Calu3 (cell line): ENCODE measurements around the gene TDRD3. TPM values are rescaled to one million over a fixed set of nuclear protein-coding genes. Genes with fewer than 3 reads are reported as not detected.

Source experiments
- BruUV-seq: library from RNA; stranded (reverse); fragments of 400-500 nt; replicated peaks from 2 replicates; lab custom pipeline; 2021; lab: Mats Ljungman, UMichigan
- CTCF ChIA-PET: fragments of 300-600 bp; sonication (Branson Sonifier 250); formaldehyde crosslinking; loops from one replicate; lab custom pipeline; 2022; ENCODE audit warnings: antibody characterized with exemption; lab: Charles Lee
- DNase-seq: peaks from one replicate; pipeline ENCODE4 v3.0.0; 2022
- H3K27ac Mint-ChIP-seq: one replicate; pipeline ENCODE4 v1.8.0; 2022; ENCODE audit warnings: mixed read lengths; ENCODE audit not compliant: unreplicated experiment
- H3K27me3 Mint-ChIP-seq: one replicate; pipeline ENCODE4 v1.8.0; 2022; ENCODE audit warnings: mixed read lengths; ENCODE audit not compliant: unreplicated experiment
- H3K36me3 Mint-ChIP-seq: one replicate; pipeline ENCODE4 v1.8.0; 2022; ENCODE audit warnings: mild to moderate bottlenecking, moderate library complexity, mixed read lengths; ENCODE audit not compliant: insufficient read depth, unreplicated experiment
- H3K4me1 Mint-ChIP-seq: one replicate; pipeline ENCODE4 v1.8.0; 2022; ENCODE audit warnings: mild to moderate bottlenecking, low read depth, mixed read lengths; ENCODE audit not compliant: unreplicated experiment
- H3K4me3 Mint-ChIP-seq: one replicate; pipeline ENCODE4 v1.8.0; 2022; ENCODE audit warnings: mild to moderate bottlenecking, low read depth, moderate library complexity, mixed read lengths; ENCODE audit not compliant: unreplicated experiment
- H3K9me3 Mint-ChIP-seq: one replicate; pipeline ENCODE4 v1.8.0; 2022; ENCODE audit warnings: low read depth, mixed read lengths; ENCODE audit not compliant: unreplicated experiment
- CTCF ChIP-seq: fragments of 200-600 bp; IDR thresholded peaks from one replicate; pipeline ENCODE4 v1.8.0; 2022; ENCODE audit warnings: antibody characterized with exemption; ENCODE audit not compliant: unreplicated experiment
- intact Hi-C: fragments of 100-400 bp; cut with micrococcal nuclease; formaldehyde crosslinking; loops from one replicate; pipeline ENCODE4 v1.10.0; 2022; ENCODE audit not compliant: unreplicated experiment
- total RNA-seq: library from RNA; stranded (reverse); gene quantifications from 2 replicates; pipeline ENCODE4 v1.2.3, GENCODE V29; 2022

Gene TDRD3
- total RNA-seq, 1 experiment from 2014 or later: 5.6 TPM

- Mint-ChIP-seq H3K27me3 (no peaks in the 10 kb centered on the region), H3K36me3 (peaks cover 21% of the 10 kb centered on the region), H3K27ac (no peak overlapping the region), H3K4me1 (peaks cover 15% of the 10 kb centered on the region), H3K9me3 (no peaks in the 10 kb centered on the region), H3K4me3 (peak overlapping the region; percentile 83)
- intact Hi-C loops: no loop called here
- TF ChIP-seq CTCF: no peak
- DNase-seq: peak; percentile 68
- CTCF ChIA-PET: no interaction called here
- BruUV-seq: no TSS peak
Measured at GRCh38 chr13:60395971-60396782, 843 bp upstream of the TDRD3 start.

DNA sequence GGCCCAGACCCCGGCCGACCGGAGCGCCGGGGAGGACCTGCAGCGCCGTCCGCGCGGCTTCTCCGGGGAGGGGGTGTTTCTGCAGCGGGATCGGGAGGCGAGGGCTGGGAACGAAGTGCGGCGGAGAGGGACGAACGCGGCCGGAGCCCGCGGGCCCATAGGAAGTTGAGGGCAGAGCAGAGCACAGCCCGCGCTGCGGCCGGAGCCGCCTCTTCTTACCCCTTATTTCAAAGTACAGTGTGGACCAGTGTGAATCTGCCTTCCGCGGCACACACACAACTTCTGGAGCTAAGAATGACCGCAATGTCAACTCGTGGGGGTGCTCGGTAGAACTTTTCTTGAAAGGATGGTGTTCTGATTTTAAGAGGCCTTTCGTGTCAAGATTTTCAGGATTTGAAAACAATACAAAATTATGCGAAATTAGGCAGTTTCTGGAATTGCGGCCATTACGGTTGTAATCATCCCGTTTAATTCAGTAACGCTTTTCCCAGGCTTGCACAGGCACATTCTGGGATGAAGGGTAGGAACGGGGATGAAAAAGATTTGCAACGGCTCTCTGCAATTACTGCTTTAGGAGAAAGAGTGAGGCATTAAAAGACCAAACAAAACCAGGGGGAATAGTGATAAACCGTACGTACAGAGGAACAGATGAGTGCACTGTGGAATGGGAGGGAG is 821 bp downstream of the TDRD3 start:
- peak overlapping the region; percentile 83 for H3K4me3 Mint-ChIP-seq
- BruUV-seq: no TSS peak
- H3K27me3 Mint-ChIP-seq: no peaks in the 10 kb centered on the region
- CTCF ChIA-PET: no interaction called here
- peaks cover 21% of the 10 kb centered on the region for H3K36me3 Mint-ChIP-seq
- DNase-seq: peak; percentile 10
- no peaks in the 10 kb centered on the region for H3K9me3 Mint-ChIP-seq
- no peak for TF ChIP-seq CTCF
- peak overlapping the region; percentile 66 for H3K27ac Mint-ChIP-seq
- H3K4me1 Mint-ChIP-seq: peaks cover 15% of the 10 kb centered on the region
- intact Hi-C loops: no loop called here

GRCh38 chr13:60398379-60398891 is 1.4 kb downstream of the TDRD3 start:
- CTCF ChIA-PET: no interaction called here
- DNase-seq: no peak
- H3K4me3 Mint-ChIP-seq: peak overlapping the region; percentile 83
- TF ChIP-seq CTCF: no peak
- peak overlapping the region; percentile 66 for H3K27ac Mint-ChIP-seq
- H3K27me3 Mint-ChIP-seq: no peaks in the 10 kb centered on the region
- TSS peak; percentile 61 for BruUV-seq
- peaks cover 21% of the 10 kb centered on the region for H3K36me3 Mint-ChIP-seq
- H3K9me3 Mint-ChIP-seq: no peaks in the 10 kb centered on the region
- intact Hi-C loops: no loop called here
- H3K4me1 Mint-ChIP-seq: peaks cover 15% of the 10 kb centered on the region

DNA sequence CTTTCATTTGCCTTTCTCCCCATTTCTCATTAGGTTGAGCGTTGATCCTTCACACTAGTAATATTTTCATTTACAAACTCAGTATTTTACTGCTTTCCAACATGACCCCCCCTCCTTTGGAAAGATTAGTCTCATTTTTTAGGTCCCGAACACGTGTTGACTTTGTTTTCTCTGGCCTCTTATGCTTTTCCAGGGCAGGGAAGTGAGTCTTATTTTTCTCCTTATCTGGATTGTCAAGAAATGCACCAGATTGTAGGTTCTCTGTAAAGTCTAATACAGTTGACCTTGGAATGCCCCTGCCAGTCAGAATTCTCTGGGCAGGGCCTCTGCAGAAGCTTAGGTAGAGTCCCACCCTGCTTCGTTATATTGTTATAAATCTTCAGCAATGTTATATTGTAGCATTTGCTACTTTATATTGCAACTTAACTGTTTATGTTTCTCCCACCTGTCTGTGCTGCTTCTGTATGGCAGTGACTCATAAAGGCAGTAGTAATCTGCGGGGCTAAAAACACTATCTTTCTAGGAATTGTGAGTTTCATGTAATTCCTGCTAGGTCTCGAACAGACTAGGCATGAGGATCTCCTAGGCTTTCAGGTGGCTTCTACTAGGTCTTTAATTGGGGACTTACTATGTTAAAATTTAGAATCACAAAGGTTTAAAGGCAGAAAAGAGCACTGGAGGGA is 2.0 kb downstream of the TDRD3 start:
- TF ChIP-seq CTCF: no peak
- H3K9me3 Mint-ChIP-seq: no peaks in the 10 kb centered on the region
- DNase-seq: no peak
- no peak overlapping the region for H3K27ac Mint-ChIP-seq
- H3K27me3 Mint-ChIP-seq: no peaks in the 10 kb centered on the region
- no TSS peak for BruUV-seq
- H3K36me3 Mint-ChIP-seq: peaks cover 21% of the 10 kb centered on the region
- H3K4me3 Mint-ChIP-seq: peak overlapping the region; percentile 83
- H3K4me1 Mint-ChIP-seq: peaks cover 15% of the 10 kb centered on the region
- intact Hi-C loops: no loop called here
- CTCF ChIA-PET: no interaction called here
